ENCODE measurements around the gene ZBTB2. TPM values are rescaled to one million over a fixed set of nuclear protein-coding genes. Genes with fewer than 3 reads are reported as not detected.

The ZBTB2 gene
- total RNA-seq, 4 donors from 2014 or later, result 2.4 to 9.6 (median 7.6) TPM

- H3K9me3 ChIP-seq, result no peaks in the 10 kb centered on the region
- no peak for DNase-seq
- intact Hi-C loops (cut with DNase I; ENCODE audit: low total_unique reads), result loop anchor here (5.0 kb wide), 1 partner anchor 1622 kb away; no protein-coding TSS in a partner anchor
- no peak overlapping the region for H3K4me3 ChIP-seq
- peak overlapping the region in 1 of 4 donors; percentile 3 for H3K27ac ChIP-seq
- no peak for TF ChIP-seq CTCF (IDR thresholded peaks at IDR 0.05)
- no peak for TF ChIP-seq POLR2AphosphoS5 (IDR thresholded peaks at IDR 0.05)
- TF ChIP-seq EP300 (IDR thresholded peaks at IDR 0.05; ENCODE audit: low read depth), result no peak
- TF ChIP-seq POLR2A (IDR thresholded peaks at IDR 0.05), result no peak
- WGBS, 2 donors (ENCODE audit: low coverage in 1 of 2), result 81 to 96% methylated on average over 3 to 5 of the region's 5 CpGs
- no peaks in the 10 kb centered on the region for H3K27me3 ChIP-seq
- in situ Hi-C loops (cut with MboI; ENCODE audit: low pct_ligation_motif_present in 1 of 4, low pct_unique_long_range_greater_than_20kb in 1 of 4, low sequenced_read_pairs in 3 of 4), result no loop called here
- H3K4me1 ChIP-seq, result peaks cover 0 to 9% (median 1%) of the 10 kb centered on the region in 4 donors
- peaks cover 0 to 8% (median 0%) of the 10 kb centered on the region in 4 donors for H3K36me3 ChIP-seq
Measured at GRCh38 chr6:151374036-151374683, 17.2 kb downstream of the ZBTB2 start.

GRCh38 chr6:151372164-151372563, 19.2 kb downstream of the ZBTB2 start:
- intact Hi-C loops (cut with DNase I; ENCODE audit: low total_unique reads) (loop anchor here (5.0 kb wide), 1 partner anchor 1620 kb away; no protein-coding TSS in a partner anchor), in situ Hi-C loops (cut with MboI; ENCODE audit: low pct_ligation_motif_present in 1 of 4, low pct_unique_long_range_greater_than_20kb in 1 of 4, low sequenced_read_pairs in 3 of 4) (no loop called here)
- Histone ChIP-seq H3K27me3 (no peaks in the 10 kb centered on the region), H3K9me3 (no peaks in the 10 kb centered on the region), H3K27ac (no peak overlapping the region), H3K36me3 (peaks cover 0 to 8% (median 0%) of the 10 kb centered on the region in 4 donors), H3K4me3 (no peak overlapping the region), H3K4me1 (peaks cover 0 to 9% (median 1%) of the 10 kb centered on the region in 4 donors)
- TF ChIP-seq EP300 (IDR thresholded peaks at IDR 0.05; ENCODE audit: low read depth) (no peak), POLR2A (IDR thresholded peaks at IDR 0.05) (no peak), POLR2AphosphoS5 (IDR thresholded peaks at IDR 0.05) (no peak), CTCF (IDR thresholded peaks at IDR 0.05) (no peak)
- WGBS, 2 donors (ENCODE audit: low coverage in 1 of 2), result 78 to 89% methylated on average over 5 of the region's 5 CpGs
- DNase-seq, result no peak

- Histone ChIP-seq H3K27ac (no peak overlapping the region), H3K27me3 (no peaks in the 10 kb centered on the region), H3K36me3 (peaks cover 0 to 19% (median 5%) of the 10 kb centered on the region in 4 donors), H3K4me1 (peaks cover 0 to 9% (median 1%) of the 10 kb centered on the region in 4 donors), H3K4me3 (no peak overlapping the region), H3K9me3 (no peaks in the 10 kb centered on the region)
- DNase-seq, result no peak
- intact Hi-C loops (cut with DNase I; ENCODE audit: low total_unique reads) (loop anchor here (5.0 kb wide), 1 partner anchor 1618 kb away; no protein-coding TSS in a partner anchor), in situ Hi-C loops (cut with MboI; ENCODE audit: low pct_ligation_motif_present in 1 of 4, low pct_unique_long_range_greater_than_20kb in 1 of 4, low sequenced_read_pairs in 3 of 4) (no loop called here)
- TF ChIP-seq CTCF (IDR thresholded peaks at IDR 0.05), result no peak
- TF ChIP-seq EP300 (IDR thresholded peaks at IDR 0.05; ENCODE audit: low read depth), result no peak
- no peak for TF ChIP-seq POLR2AphosphoS5 (IDR thresholded peaks at IDR 0.05)
- WGBS, 2 donors (ENCODE audit: low coverage in 1 of 2), result 80 to 100% methylated on average over 2 to 6 of the region's 6 CpGs
Measured at GRCh38 chr6:151370509-151371078, 20.8 kb downstream of the ZBTB2 start.

GRCh38 chr6:151365233-151365632, 26.1 kb downstream of the ZBTB2 start:
- TF ChIP-seq POLR2A (IDR thresholded peaks at IDR 0.05) (no peak), EP300 (IDR thresholded peaks at IDR 0.05; ENCODE audit: low read depth) (no peak), POLR2AphosphoS5 (IDR thresholded peaks at IDR 0.05) (no peak), CTCF (IDR thresholded peaks at IDR 0.05) (no peak)
- no peaks in the 10 kb centered on the region for H3K27me3 ChIP-seq
- no peaks in the 10 kb centered on the region for H3K9me3 ChIP-seq
- H3K4me1 ChIP-seq, result no peaks in the 10 kb centered on the region
- in situ Hi-C loops (cut with MboI; ENCODE audit: low pct_ligation_motif_present in 1 of 4, low pct_unique_long_range_greater_than_20kb in 1 of 4, low sequenced_read_pairs in 3 of 4) (no loop called here), intact Hi-C loops (cut with DNase I; ENCODE audit: low total_unique reads) (no loop called here)
- no peak overlapping the region for H3K27ac ChIP-seq
- DNase-seq, result no peak
- H3K4me3 ChIP-seq, result no peak overlapping the region
- peaks cover 0 to 15% (median 6%) of the 10 kb centered on the region in 4 donors for H3K36me3 ChIP-seq
- 89 to 97% methylated on average over 6 of the region's 6 CpGs for WGBS, 2 donors (ENCODE audit: low coverage in 1 of 2)

Data from transverse colon (tissue), 4 donors.